HepG2 (cell line): ENCODE data around the gene PSMD1. TPM values are rescaled to one million over a fixed set of nuclear protein-coding genes. Genes with fewer than 3 reads are reported as not detected.

ENCODE experiments used
- CREM ChIP-seq, 2 experiments: sonication (generic) in 1 of 2; formaldehyde crosslinking in 1 of 2; IDR thresholded peaks; 2 replicates each; pipeline versions ENCODE4 v1.4.0 to v1.6.1; 2016 to 2020; ENCODE audit warnings: antibody characterized with exemption in 1 of 2, mild to moderate bottlenecking in 1 of 2, missing genetic modification reagents in 1 of 2
- ETV5 ChIP-seq: IDR thresholded peaks from 2 replicates; pipeline ENCODE4 v1.6.1; 2018; ENCODE audit warnings: missing biosample characterization, missing genetic modification reagents, inconsistent platforms, borderline replicate concordance
- FOSL1 ChIP-seq: sonication (generic); formaldehyde crosslinking; IDR thresholded peaks from 2 replicates; pipeline ENCODE4 v1.9.0; 2021; ENCODE audit warnings: missing genetic modification reagents, borderline replicate concordance
- FOSL2 ChIP-seq: sonication (generic); formaldehyde crosslinking; IDR thresholded peaks from 2 replicates; pipeline ENCODE4 v1.4.0; 2020; ENCODE audit warnings: missing genetic modification reagents
- FOXA3 ChIP-seq: IDR thresholded peaks from 2 replicates; pipeline ENCODE4 v1.6.1; 2016; ENCODE audit warnings: missing genetic modification reagents, missing compliant biosample characterization
- GATAD2A ChIP-seq: IDR thresholded peaks from 2 replicates; pipeline ENCODE4 v1.6.1; 2016
- ISX ChIP-seq: sonication (generic); formaldehyde crosslinking; conservative IDR thresholded peaks from 2 replicates; pipeline ENCODE4 v1.5.0; 2020; ENCODE audit warnings: missing genetic modification reagents
- JUND ChIP-seq: sonication (generic); formaldehyde crosslinking; IDR thresholded peaks from 2 replicates; pipeline ENCODE4 v1.8.0; 2022; ENCODE audit warnings: mild to moderate bottlenecking, missing genetic modification reagents
- KDM5A ChIP-seq: fragments of 200-600 bp; sonication (generic); IDR thresholded peaks from 2 replicates; pipeline ENCODE4 v1.7.0; 2018; ENCODE audit warnings: antibody characterized with exemption, mild to moderate bottlenecking, low read length, borderline replicate concordance
- MED1 ChIP-seq: sonication (generic); formaldehyde crosslinking; IDR thresholded peaks from 2 replicates; pipeline ENCODE4 v1.4.0; 2020; ENCODE audit warnings: missing genetic modification reagents
- RCOR2 ChIP-seq: IDR thresholded peaks from 2 replicates; pipeline ENCODE4 v1.6.1; 2016; ENCODE audit warnings: missing biosample characterization, missing genetic modification reagents
- SAP130 ChIP-seq: IDR thresholded peaks from 2 replicates; pipeline ENCODE4 v1.6.1; 2016; ENCODE audit warnings: low read depth
- SMARCC2 ChIP-seq: fragments of 450-650 bp; IDR thresholded peaks from 2 replicates; pipeline ENCODE4 v1.6.1; 2017; ENCODE audit warnings: antibody characterized with exemption, mild to moderate bottlenecking
- SMARCE1 ChIP-seq: fragments of 450-650 bp; IDR thresholded peaks from 2 replicates; pipeline ENCODE4 v1.6.1; 2017; ENCODE audit warnings: borderline replicate concordance
- THAP7 ChIP-seq: sonication (generic); formaldehyde crosslinking; IDR thresholded peaks from 2 replicates; pipeline ENCODE4 v1.8.1; 2023; ENCODE audit warnings: mild to moderate bottlenecking, missing genetic modification reagents
- ZC3H4 ChIP-seq: sonication (generic); formaldehyde crosslinking; IDR thresholded peaks from 2 replicates; pipeline ENCODE4 v1.4.0; 2020; ENCODE audit warnings: missing genetic modification reagents, borderline replicate concordance
- ZNF3 ChIP-seq: IDR thresholded peaks from 2 replicates; pipeline ENCODE4 v1.7.0; 2017; ENCODE audit warnings: inconsistent platforms
- ZNF335 ChIP-seq: sonication (generic); formaldehyde crosslinking; IDR thresholded peaks from 2 replicates; pipeline ENCODE4 v1.4.0; 2020; ENCODE audit warnings: missing genetic modification reagents
- ZNF510 ChIP-seq: sonication (generic); formaldehyde crosslinking; IDR thresholded peaks from 2 replicates; pipeline ENCODE4 v1.4.0; 2020; ENCODE audit warnings: low read depth, mild to moderate bottlenecking, missing genetic modification reagents
- ZNF530 ChIP-seq: sonication (generic); formaldehyde crosslinking; IDR thresholded peaks from 2 replicates; pipeline ENCODE4 v1.5.0; 2020; ENCODE audit warnings: low read depth, mild to moderate bottlenecking, missing genetic modification reagents
- ZNF574 ChIP-seq: sonication (generic); formaldehyde crosslinking; IDR thresholded peaks from 2 replicates; pipeline ENCODE4 v1.4.0; 2020; ENCODE audit warnings: missing genetic modification reagents
- ZNF709 ChIP-seq: sonication (generic); formaldehyde crosslinking; IDR thresholded peaks from 2 replicates; pipeline ENCODE4 v1.5.0; 2020; ENCODE audit warnings: mild to moderate bottlenecking, missing genetic modification reagents
- polyA plus RNA-seq, 8 experiments: library from polyadenylated mRNA; depleted of rRNA in 3 of 8; stranded (reverse) in 7 of 8; unstranded in 1 of 8; fragments of >200 nt; fragmentation: Illumina TruSeq in 4 of 8; extraction: Trizol in 4 of 8; gene quantifications; 2 replicates each; pipeline versions ENCODE4 v1.2.1 to v1.2.3, GENCODE V29; 2011 to 2016; ENCODE audit warnings: low read depth in 4 of 8, missing spikeins in 1 of 8, mixed read lengths in 1 of 8; ENCODE audit not compliant: insufficient read depth in 1 of 8
- total RNA-seq, 5 experiments: library from RNA; depleted of rRNA; stranded (reverse); fragments of >200 nt; fragmentation: Illumina TruSeq; extraction: Trizol; gene quantifications; 2 replicates each; pipeline ENCODE4 v1.2.3, GENCODE V29; 2016; ENCODE audit warnings: low read depth in 1 of 5
- TF ChIP-seq, protein P1 (sequence below): sonication (generic); formaldehyde crosslinking; IDR thresholded peaks from 2 replicates; pipeline ENCODE4 v1.9.0; 2021; ENCODE audit warnings: missing genetic modification reagents, borderline replicate concordance

Gene PSMD1
- total and polyA plus RNA-seq, 2 of the 13 experiments (the other 11 are each of a cell fraction or from before 2014, with no cell fraction given) = 136 to 191 TPM

DNA sequence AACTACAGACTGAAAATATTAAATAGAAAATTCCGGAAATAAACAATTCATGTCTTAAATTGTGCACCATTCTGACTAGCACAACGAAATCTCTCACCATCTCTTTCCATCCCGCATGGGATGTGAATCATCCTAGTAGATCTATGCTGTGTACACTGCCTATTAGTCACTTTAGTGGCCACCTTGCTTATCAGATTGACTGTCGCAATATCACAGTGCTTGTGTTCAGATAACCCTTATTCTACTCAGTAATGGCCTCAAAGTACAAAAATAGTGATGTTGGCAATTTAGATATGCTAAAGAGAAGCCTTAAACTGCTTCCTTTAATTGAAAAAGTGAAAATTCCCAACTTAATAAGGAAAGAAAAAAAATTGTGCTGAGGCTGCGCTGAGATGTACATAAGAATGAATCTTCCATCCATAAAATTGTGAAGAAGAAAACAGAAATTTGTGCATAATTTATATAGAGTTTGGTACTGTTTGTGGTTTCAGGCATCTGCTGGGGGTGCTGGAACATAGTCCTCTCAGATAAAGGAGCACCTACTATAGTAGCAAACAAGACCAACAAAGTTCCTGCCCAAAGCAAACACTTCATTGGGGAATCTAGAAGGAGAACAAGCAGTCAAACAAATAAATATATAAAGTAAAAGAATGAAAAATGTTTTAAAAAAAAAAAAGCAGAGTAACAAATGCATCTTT, 12.0 kb downstream of the PSMD1 start (continued):
- TF ChIP-seq THAP7 (CRISPR knock-in tag) (no peak), MED1 (CRISPR knock-in tag) (peak; percentile 65), FOXA3 (CRISPR knock-in tag) (peak; percentile 96), FOSL1 (peak; percentile 84), ISX (CRISPR knock-in tag) (no peak), ZNF510 (CRISPR knock-in tag) (no peak), ZNF3 (CRISPR knock-in tag) (peak; percentile 81; the same call in 1 of the 2 replicates), ZNF574 (CRISPR knock-in tag) (no peak), ZNF709 (CRISPR knock-in tag) (no peak), ZNF335 (CRISPR knock-in tag) (peak; percentile 96), SAP130 (CRISPR knock-in tag) (peak; percentile 77), ETV5 (peak; percentile 55; the same call in 1 of the 2 replicates), KDM5A (no peak), CREM (IDR thresholded peaks at IDR 0.05) (peak; percentile 28; the same call in 1 of the 2 replicates), CREM (CRISPR knock-in tag; IDR thresholded peaks at IDR 0.05) (no peak), ZC3H4 (CRISPR knock-in tag) (no peak), RCOR2 (CRISPR knock-in tag) (0 out of 2 replicates have a peak, but pooled peaks have one; percentile 31), JUND (CRISPR knock-in tag) (no peak), ZNF530 (no peak), FOSL2 (CRISPR knock-in tag) (peak; percentile 98), GATAD2A (peak; percentile 83), SMARCC2 (0 out of 2 replicates have a peak, but pooled peaks have one; percentile 53), SMARCE1 (peak; percentile 78; the same call in 1 of the 2 replicates)
- TF ChIP-seq, protein P1, sequence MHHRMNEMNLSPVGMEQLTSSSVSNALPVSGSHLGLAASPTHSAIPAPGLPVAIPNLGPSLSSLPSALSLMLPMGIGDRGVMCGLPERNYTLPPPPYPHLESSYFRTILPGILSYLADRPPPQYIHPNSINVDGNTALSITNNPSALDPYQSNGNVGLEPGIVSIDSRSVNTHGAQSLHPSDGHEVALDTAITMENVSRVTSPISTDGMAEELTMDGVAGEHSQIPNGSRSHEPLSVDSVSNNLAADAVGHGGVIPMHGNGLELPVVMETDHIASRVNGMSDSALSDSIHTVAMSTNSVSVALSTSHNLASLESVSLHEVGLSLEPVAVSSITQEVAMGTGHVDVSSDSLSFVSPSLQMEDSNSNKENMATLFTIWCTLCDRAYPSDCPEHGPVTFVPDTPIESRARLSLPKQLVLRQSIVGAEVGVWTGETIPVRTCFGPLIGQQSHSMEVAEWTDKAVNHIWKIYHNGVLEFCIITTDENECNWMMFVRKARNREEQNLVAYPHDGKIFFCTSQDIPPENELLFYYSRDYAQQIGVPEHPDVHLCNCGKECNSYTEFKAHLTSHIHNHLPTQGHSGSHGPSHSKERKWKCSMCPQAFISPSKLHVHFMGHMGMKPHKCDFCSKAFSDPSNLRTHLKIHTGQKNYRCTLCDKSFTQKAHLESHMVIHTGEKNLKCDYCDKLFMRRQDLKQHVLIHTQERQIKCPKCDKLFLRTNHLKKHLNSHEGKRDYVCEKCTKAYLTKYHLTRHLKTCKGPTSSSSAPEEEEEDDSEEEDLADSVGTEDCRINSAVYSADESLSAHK (CRISPR knock-in tag) = no peak
